Smooth muscle cell (in vitro differentiated cells): ENCODE data around the gene RAB6C. TPM values are rescaled to one million over a fixed set of nuclear protein-coding genes. Genes with fewer than 3 reads are reported as not detected.
"Not testable (repeated sequence)": the region's sequence is repeated elsewhere in the genome, so short reads cannot be mapped to it uniquely, and the experiment has no call there.

ENCODE experiments used
- DNase-seq: peaks from one replicate; lab custom pipeline; 2025; ENCODE audit not compliant: unreplicated experiment; lab: John Stamatoyannopoulos, UW
- H2AFZ ChIP-seq: fragments of 200-600 bp; sonication (generic); 2 replicates; pipeline ENCODE4 v1.6.0; 2016; ENCODE audit warnings: antibody characterized with exemption, low read depth, mild to moderate bottlenecking
- H3F3A ChIP-seq: fragments of 200-600 bp; sonication (generic); 2 replicates; pipeline ENCODE4 v1.6.0; 2017; ENCODE audit warnings: antibody characterized with exemption, low read depth
- H3K27ac ChIP-seq: fragments of 200-600 bp; sonication (generic); 2 replicates; pipeline ENCODE4 v1.5.1; 2016; ENCODE audit warnings: low read depth, mild to moderate bottlenecking
- H3K27me3 ChIP-seq: fragments of 200-600 bp; sonication (generic); 2 replicates; pipeline ENCODE4 v1.6.1; 2016; ENCODE audit warnings: low read depth, mild to moderate bottlenecking
- H3K36me3 ChIP-seq: fragments of 200-600 bp; sonication (generic); 2 replicates; pipeline ENCODE4 v1.5.1; 2016; ENCODE audit warnings: low read depth
- H3K4me1 ChIP-seq: fragments of 200-600 bp; sonication (generic); 2 replicates; pipeline ENCODE4 v1.5.1; 2016; ENCODE audit warnings: low read depth
- H3K4me2 ChIP-seq: fragments of 200-600 bp; sonication (generic); 2 replicates; pipeline ENCODE4 v1.6.0; 2016; ENCODE audit warnings: mild to moderate bottlenecking
- H3K4me3 ChIP-seq: fragments of 200-600 bp; sonication (generic); 2 replicates; pipeline ENCODE4 v1.5.1; 2016; ENCODE audit warnings: mild to moderate bottlenecking
- H3K79me2 ChIP-seq: fragments of 200-600 bp; sonication (generic); 2 replicates; pipeline ENCODE4 v1.6.0; 2016; ENCODE audit warnings: low read depth, mild to moderate bottlenecking
- H3K9ac ChIP-seq: fragments of 200-600 bp; sonication (generic); 2 replicates; pipeline ENCODE4 v1.6.0; 2016; ENCODE audit warnings: low read depth
- H3K9me3 ChIP-seq: fragments of 200-600 bp; sonication (generic); replicated peaks from 2 replicates; pipeline ENCODE4 v1.5.1; 2016; ENCODE audit warnings: low read depth
- H4K20me1 ChIP-seq: fragments of 200-600 bp; sonication (generic); 2 replicates; pipeline ENCODE4 v1.6.0; 2016; ENCODE audit warnings: low read depth
- WGBS: methylation state at CpG from one replicate; pipeline ENCODE4 v1.1.7; 2016; ENCODE audit warnings: low lambda C conversion rate; 5-methylcytosine and 5-hydroxymethylcytosine counted together
- polyA plus RNA-seq: library from polyadenylated mRNA; unstranded; fragments of >200 nt; fragmentation: Nextera tagmentation; extraction: Ambion mirVana; gene quantifications from 2 replicates; pipeline ENCODE4 v1.2.1, GENCODE V29; 2016
- total RNA-seq: library from RNA; depleted of rRNA; stranded (reverse); fragments of >200 nt; gene quantifications from 2 replicates; pipeline ENCODE4 v1.2.3, GENCODE V29; 2014
- TF ChIP-seq, protein P1 (sequence below): fragments of 200-600 bp; sonication (generic); IDR thresholded peaks from 2 replicates; pipeline ENCODE4 v1.5.1; 2017; ENCODE audit warnings: borderline replicate concordance, mild to moderate bottlenecking, antibody characterized with exemption; ENCODE audit not compliant: insufficient read depth, poor library complexity, severe bottlenecking

Gene RAB6C
- total and polyA plus RNA-seq, 2 experiments from 2014 or later: 0.54 TPM; not detected in 1

DNA sequence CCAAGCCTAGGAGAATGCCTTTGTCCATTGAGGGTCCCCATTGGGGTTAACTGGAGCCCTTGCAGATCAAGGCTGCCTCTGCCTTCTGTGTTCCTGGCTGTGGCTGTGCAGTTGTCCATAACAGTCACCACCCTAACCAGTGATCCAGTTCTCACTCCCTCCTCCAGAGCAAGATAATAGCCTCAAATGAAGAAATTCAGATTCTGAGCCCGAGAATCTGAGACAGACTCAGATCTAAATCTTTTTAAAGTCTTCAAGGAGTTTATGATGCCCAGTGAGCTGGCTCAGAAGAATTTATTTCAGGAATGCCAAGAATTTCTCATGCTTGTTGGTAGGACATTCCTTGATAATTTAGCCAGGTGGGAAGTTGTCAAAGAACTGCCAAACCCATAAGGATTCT lies 44.3 kb upstream of the RAB6C start:
- H3K4me2 ChIP-seq: peak overlapping the region; percentile 36
- H2AFZ ChIP-seq: no peak overlapping the region
- H4K20me1 ChIP-seq: no peaks in the 10 kb centered on the region
- no peak for DNase-seq
- no peaks in the 10 kb centered on the region for H3K4me1 ChIP-seq
- H3K9ac ChIP-seq: no peak overlapping the region
- H3K4me3 ChIP-seq: no peak overlapping the region
- no peaks in the 10 kb centered on the region for H3F3A ChIP-seq
- no peaks in the 10 kb centered on the region for H3K36me3 ChIP-seq
- no peaks in the 10 kb centered on the region for H3K79me2 ChIP-seq
- WGBS: 7% methylated on average over 1 of the region's 1 CpG
- no peaks in the 10 kb centered on the region for H3K9me3 ChIP-seq
- H3K27me3 ChIP-seq: no peaks in the 10 kb centered on the region
- H3K27ac ChIP-seq: no peak overlapping the region
- TF ChIP-seq, protein P1, sequence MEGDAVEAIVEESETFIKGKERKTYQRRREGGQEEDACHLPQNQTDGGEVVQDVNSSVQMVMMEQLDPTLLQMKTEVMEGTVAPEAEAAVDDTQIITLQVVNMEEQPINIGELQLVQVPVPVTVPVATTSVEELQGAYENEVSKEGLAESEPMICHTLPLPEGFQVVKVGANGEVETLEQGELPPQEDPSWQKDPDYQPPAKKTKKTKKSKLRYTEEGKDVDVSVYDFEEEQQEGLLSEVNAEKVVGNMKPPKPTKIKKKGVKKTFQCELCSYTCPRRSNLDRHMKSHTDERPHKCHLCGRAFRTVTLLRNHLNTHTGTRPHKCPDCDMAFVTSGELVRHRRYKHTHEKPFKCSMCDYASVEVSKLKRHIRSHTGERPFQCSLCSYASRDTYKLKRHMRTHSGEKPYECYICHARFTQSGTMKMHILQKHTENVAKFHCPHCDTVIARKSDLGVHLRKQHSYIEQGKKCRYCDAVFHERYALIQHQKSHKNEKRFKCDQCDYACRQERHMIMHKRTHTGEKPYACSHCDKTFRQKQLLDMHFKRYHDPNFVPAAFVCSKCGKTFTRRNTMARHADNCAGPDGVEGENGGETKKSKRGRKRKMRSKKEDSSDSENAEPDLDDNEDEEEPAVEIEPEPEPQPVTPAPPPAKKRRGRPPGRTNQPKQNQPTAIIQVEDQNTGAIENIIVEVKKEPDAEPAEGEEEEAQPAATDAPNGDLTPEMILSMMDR: no peak

DNA sequence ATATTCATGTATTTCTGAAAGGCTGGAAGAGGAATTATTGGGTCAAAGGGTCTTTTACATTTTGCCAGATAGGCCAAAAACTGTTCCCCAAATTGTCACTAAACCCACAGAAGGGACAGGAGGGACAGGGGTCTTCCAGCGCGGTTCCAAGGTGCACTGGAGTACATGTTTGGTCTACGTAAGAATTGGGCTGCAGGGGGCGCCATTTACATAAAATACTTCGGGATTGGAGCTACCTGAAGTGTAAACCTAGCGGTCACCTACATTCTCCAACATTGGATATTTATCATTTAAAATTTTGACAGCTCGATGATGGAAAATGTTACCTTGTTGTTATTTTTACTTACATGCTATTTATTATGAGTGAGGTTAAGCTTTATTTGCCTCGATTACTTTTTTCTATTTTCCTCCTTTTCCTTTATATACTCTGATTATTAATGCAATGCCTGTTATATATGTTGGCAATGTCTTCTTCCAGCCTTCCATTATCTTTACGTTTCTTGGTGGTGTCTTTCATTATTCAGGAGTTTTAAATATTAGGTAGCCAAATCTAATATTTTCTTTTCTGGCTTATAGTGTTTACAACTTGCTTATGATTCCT lies 43.0 kb upstream of the RAB6C start:
- H3K4me1 ChIP-seq: no peaks in the 10 kb centered on the region
- TF ChIP-seq, protein P1: peak; percentile 49
- no peaks in the 10 kb centered on the region for H3K9me3 ChIP-seq
- no peak overlapping the region for H3K27ac ChIP-seq
- H4K20me1 ChIP-seq: no peaks in the 10 kb centered on the region
- DNase-seq: no peak
- no peaks in the 10 kb centered on the region for H3K36me3 ChIP-seq
- no peak overlapping the region for H3K4me3 ChIP-seq
- H2AFZ ChIP-seq: no peak overlapping the region
- no peak overlapping the region for H3K9ac ChIP-seq
- 57% methylated on average over 9 of the region's 9 CpGs for WGBS
- H3K4me2 ChIP-seq: no peak overlapping the region
- no peaks in the 10 kb centered on the region for H3K79me2 ChIP-seq
- H3F3A ChIP-seq: no peaks in the 10 kb centered on the region
- H3K27me3 ChIP-seq: no peaks in the 10 kb centered on the region

- not testable (repeated sequence) for H3K9me3 ChIP-seq, H3K4me3 ChIP-seq, H3K4me2 ChIP-seq, H4K20me1 ChIP-seq, H3K36me3 ChIP-seq, H3K27me3 ChIP-seq, H3F3A ChIP-seq, H3K27ac ChIP-seq, H3K79me2 ChIP-seq, H3K4me1 ChIP-seq, H2AFZ ChIP-seq, H3K9ac ChIP-seq, DNase-seq
- WGBS: 85% methylated on average over 7 of the region's 7 CpGs
These were observed 40.5 kb upstream of the RAB6C start for GRCh38 chr2:129938850-129939471.

DNA sequence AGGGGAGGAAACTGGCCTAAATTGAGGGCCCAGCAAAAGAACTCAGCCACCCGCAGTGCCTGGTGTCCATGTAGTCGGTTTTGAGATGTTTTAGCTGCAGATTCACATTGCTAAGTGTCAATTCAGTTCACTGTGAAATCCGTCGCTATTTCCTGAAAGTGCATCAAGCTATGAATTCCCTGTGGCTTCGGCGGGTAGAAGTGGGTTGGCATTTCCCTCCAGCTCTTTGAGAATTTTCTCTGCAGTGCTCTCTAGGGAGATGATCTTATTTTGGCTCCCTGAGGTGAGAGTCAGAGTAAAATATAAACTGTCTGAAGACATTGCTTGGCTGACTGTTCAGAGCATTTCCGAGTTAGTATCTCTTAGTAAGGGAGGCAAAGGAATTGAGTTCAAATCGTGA lies 36.0 kb upstream of the RAB6C start:
- not testable (repeated sequence) for H3K9ac ChIP-seq, H2AFZ ChIP-seq, H3K4me2 ChIP-seq, H3K4me1 ChIP-seq, H3K27me3 ChIP-seq, H3K4me3 ChIP-seq, DNase-seq, H3K36me3 ChIP-seq, H3K27ac ChIP-seq, H3K79me2 ChIP-seq, H3F3A ChIP-seq, H3K9me3 ChIP-seq, H4K20me1 ChIP-seq
- 89% methylated on average over 8 of the region's 8 CpGs for WGBS
